IPS DF 19.7 (cell line): ENCODE results near the gene BMP8B.
"Not testable (repeated sequence)": the region's sequence is repeated elsewhere in the genome, so short reads cannot be mapped to it uniquely, and the experiment has no call there.

Experiments
- DNase-seq: peaks from one replicate; pipeline ENCODE4 v3.0.0-alpha.2; 2013; ENCODE audit warnings: low read depth, low spot score

The BMP8B gene

DNA sequence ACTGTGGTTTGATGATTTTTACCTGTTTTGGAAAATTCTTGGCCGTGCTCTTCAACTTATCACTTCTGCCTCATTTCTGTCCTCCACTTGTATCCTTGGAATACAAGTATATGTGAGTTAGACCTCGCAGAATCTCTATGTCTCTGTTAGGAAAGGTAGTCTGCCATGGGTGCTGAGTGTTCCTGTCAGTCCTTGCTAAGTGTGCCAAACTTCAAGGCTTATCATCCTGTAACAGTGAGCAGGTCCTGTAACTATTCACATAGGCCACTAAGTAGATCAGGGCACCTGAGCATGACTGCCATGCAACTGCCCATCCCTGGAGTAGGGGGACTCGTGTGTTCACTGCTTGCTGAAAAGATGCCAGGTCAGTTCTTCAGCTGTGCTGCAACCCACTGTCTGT, 24.2 kb upstream of the BMP8B start:
- no peak for DNase-seq

DNA sequence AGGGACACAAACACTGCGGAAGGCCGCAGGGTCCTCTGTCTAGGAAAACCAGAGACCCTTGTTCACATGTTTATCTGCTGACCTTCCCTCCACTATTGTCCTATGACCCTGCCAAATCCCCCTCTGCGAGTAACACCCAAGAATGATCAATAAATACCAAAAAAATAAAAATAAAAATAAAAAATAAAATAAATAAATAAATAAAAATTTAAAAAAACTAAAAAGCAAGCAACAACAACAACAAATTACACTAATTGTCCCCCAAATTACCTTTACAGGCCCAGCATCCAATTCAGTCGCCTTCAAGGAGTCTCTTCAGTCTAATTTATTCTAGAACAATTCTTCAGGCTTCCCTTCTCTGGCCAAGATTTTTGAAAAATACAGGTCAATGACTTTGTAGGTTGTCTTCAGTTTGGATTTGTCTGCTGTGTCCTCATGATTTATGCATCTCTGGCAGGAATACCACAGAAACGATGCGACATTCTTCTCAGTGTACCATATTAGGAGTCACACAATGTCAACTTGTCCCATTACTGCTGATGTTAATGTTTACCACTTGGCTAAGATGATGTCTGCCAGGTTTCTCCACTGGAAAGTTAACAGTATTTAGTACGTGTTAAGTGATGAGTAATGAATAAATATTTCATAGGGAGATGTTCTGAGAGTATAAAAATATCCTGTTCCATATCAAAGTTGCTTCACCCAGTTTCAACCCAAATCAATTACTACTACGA, 20.3 kb upstream of the BMP8B start:
- no peak for DNase-seq

DNA sequence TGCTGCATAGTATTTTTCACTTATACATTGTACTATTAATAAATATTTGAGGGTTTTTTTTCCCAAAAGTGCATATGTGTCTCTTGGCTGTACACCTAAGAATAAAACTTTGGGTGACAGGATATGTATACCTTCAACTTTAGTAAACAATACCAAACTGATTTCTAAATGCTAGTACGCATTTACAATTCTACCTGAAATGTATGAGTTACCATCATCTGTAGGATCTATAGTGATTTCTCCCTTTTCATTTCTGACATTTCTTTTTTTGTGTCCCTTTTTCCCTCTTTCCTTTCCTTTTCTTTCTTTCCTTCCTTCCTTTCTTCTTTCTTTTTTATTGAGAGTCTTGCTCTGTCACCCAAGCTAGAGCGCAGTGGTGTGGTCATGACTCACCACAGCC, 16.7 kb upstream of the BMP8B start:
- no peak for DNase-seq

DNA sequence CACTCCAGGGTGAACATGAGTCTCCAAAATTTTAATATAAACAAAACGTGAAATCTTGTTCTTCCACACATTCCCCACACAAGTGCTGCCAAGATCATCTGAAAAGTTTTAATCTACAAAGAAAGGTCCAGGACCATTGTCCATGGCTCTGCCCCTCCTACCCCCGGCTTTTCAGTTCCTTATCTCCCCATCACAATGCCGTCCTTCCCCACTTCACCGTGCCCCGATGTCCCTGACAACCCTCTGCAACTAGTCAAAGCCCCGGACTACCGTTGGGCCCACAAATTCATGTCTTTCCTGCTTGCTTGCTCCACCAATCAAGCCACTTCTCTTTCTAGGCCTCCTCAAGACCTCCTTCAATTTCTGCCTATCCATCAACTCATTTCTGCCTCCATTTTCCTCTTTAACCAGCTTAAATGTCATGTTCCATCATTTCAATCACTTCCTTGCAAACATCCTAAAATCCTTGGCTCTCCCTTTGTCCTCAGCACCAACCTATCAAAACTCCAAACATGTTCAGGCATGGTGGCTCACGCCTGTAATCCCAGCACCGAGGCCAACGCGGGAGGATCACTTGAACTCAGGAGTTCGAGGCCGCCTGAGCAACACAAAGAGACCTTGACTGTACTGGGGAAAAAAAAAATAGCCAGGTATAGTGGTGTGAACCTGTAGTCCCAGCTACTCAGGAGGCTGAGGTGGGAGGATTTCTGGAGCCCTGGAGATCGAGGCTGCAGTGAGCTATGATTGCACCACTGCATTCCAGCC, 14.0 kb upstream of the BMP8B start:
- DNase-seq: no peak

DNA sequence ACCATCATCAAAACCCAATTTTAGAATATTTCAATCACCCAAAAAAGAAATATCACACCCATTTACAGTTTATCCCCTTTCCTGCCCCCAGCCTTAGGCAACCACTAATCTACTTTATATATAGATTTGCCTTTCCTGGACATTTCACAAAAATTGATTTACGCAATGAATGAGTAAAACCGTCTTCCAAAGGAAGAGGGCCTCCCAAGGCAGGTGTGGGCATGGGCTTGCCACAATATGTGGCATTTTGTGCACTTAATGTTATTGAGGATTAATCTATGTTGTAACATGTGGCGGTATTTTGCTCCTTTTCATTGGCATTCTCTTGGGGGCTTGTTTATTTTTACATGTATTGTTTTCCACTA, 11.8 kb upstream of the BMP8B start:
- no peak for DNase-seq

DNA sequence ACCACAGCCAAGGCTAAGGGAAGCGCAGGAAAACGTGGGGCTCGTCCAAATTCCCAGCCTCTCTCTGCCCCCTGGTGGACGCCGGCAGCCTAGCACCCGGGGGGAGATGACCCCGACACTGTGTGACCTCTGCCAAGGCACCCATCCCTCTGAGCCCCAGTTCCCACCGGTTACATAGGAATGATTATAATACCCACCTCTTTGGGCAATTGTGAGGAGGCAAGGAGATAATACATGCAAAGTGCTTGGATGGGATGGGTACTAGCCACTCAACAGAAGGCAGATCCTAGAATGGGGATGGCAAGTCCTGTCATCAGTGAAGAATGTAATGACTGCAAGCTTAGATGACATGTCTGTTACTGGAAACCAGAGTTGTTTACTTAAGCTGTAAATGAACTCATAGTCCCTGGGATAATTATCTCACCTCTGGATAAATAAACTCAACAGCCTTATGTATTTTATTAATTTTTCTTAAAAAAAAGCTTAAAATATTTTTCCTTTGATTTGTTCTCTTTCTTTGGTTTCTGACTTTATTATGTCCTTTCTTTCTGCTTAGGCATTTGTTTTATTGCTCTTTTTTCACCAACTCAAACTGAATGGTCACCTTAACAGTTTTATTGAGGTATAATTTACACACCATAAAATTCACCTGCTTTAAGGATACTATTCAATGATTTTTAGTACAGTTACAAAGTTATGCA, 11.3 kb upstream of the BMP8B start:
- no peak for DNase-seq

DNA sequence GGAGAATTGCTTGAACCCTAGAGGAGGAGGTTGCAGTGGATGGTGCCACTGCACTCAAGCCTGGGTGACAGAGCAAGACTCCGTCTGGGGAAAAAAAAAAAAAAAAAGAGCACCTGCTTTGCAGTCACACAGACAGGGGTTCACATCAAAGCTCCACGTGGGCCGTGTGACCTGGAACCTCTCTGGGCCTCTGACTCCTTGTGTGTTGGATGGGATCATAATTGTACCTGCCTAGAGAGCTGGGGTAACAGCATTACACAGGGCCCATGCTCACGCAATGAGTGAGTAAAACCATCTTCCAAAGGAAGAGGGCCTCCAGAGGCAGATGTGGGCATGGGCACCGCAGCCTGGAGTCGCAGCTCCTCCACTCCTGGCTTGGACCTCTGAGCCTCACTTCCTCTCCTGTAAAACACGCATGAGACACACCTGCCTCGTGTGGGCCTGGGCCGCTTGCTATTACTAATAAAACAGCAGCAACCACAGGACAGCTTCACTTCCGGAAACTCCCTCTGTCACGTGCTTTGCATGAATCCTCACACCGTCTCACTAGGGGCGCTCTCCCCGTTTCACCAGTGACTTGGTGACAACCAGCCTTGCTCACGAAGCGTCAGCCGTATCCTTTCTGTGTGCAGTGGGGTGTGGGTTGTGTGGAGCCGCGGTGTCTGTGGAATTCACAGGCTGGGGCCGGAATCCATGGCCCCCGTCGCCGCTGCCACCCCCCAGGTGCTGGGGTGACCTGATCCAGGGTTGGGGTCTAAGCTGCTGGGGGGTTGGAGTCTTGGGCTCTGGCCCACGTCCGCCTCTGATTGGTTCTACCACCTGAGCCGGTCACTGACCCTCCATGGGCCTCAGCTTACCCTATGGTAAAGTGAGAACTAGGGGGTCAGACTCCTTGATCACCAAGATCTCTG, 10.4 kb upstream of the BMP8B start:
- not testable (repeated sequence) for DNase-seq

DNA sequence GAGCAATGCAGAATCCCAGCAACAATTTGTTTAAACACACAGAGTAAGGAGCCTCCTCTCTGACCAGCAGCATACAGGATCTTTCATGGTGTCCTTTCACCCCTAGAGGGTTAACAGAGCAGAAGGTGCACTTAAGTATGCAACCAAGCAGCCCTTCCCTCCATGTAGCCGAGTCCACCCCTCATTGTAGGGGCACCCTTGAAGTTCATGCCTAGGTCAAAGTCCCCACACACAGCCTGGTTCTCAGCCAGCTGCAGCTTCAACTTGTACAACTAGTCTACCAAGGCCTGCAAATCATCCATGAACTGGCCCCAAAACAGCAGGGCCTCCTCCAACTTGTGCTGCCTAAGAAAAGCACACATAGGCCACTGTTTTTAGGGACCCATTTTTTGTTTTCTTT, 7.0 kb upstream of the BMP8B start:
- DNase-seq: no peak

DNA sequence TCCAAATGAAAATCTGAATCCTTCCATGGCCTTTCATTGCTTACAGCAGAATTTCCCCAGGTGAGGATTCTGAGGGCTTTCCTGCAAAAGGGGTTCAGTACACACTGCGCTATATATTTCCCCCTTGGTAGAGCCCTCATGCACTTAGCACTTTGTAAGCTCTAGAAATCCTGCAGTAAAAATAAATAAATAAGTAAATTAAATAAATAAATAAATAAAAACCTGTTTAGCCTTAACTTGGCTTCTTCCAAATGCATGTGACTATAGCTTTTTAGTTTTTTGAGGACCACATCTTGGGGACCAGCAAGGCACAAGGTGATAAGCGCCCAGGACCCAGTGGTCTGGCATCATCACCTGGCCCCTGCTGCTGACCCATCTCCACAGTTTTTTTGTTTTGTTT, 3.2 kb upstream of the BMP8B start:
- no peak for DNase-seq

DNA sequence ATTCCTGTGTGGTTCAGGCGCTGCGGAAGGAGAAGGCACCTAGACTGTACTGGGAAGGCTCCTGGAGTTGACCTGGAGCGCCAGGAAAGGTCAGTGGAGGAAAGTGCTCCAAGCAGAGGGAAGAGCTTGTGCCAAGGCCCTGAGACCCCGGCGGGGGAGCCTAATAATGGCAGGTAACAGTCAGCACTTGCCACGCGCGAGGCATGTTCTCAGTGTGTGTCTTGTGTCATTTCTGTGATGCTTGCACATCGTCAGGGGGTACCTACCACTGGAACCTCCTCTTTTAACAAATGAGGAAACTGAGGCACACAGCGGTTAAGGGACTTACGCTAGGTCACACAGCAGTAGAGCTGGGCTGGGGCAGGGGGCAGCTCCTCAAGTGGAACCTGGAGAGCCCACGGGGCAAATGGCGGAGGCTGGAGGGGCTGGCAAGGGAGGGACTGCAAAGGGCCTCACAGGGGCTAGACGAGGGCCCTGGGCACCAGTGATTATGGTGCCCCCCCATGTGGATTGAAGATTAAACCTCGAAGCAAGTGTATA, 976 bp upstream of the BMP8B start:
- DNase-seq: no peak

DNA sequence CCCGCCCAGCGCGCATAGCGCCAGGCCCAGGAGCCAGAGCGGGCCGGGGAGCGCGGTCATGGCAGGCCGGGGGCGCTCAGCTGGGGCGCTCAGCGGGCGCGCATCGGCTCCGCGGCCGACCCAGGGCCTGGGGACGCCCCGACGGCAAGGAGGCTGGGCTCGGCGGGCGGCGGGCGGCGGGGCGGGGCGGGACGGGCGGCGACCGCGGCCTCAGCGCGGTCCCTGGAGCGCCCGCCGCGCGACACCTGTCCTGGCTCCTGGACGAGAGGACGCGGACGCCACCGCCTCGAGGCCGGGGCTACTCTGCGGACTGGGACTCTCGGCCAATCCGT, 273 bp downstream of the BMP8B start:
- no peak for DNase-seq

DNA sequence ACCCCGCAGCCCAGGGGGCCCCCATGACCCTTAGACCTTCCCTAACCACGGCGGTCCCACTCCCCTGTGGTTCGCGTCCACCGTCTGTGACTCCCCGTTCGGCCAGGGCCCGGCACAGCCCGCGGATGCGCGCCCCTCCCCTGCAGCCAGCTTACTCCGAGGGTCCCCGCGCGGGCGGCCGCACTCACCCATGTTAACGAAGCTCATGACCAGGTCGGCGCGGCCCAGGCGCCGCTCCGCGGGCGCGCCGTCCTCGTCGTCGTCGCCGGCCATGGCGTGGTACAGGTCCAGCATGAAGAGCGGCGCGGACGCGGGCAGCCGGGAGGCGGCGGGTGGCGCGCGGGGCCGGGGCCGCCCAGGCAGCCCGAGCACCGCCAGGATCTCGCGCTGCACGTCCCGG, 701 bp downstream of the BMP8B start:
- DNase-seq: not testable (repeated sequence)

DNA sequence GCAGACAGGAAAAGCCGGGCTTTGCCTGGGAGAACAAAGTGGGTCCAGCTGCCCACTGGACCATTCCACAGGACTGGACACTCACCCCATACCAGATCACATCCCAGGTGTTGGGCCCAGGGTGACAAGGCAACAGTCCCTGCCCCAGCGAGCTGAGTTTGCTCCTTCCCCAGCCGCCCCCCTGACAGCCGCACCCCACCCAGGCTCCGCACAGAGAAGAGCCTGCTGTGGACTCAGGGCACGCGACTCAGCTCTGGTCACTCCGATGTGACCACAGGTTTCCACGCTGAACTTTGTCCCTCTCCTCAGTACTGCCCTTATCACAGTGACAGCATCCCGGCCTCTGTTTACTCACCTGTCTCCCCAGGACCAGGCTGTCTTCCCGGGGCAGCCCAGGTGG, 1.2 kb downstream of the BMP8B start:
- no peak for DNase-seq

DNA sequence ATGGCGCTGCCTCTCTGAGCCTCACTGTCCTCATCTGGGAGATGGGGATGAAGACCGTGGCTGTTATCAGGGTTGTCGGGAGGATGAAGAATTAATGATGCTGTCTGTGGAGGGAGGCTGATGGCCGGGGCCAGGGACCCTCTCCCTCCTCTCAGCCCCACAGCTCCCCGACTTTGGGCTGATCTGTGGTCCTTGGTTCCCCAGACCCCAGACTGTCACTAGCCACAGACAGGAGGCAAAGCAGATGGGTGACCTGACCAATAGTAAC, 1.6 kb downstream of the BMP8B start:
- DNase-seq: not testable (repeated sequence)

DNA sequence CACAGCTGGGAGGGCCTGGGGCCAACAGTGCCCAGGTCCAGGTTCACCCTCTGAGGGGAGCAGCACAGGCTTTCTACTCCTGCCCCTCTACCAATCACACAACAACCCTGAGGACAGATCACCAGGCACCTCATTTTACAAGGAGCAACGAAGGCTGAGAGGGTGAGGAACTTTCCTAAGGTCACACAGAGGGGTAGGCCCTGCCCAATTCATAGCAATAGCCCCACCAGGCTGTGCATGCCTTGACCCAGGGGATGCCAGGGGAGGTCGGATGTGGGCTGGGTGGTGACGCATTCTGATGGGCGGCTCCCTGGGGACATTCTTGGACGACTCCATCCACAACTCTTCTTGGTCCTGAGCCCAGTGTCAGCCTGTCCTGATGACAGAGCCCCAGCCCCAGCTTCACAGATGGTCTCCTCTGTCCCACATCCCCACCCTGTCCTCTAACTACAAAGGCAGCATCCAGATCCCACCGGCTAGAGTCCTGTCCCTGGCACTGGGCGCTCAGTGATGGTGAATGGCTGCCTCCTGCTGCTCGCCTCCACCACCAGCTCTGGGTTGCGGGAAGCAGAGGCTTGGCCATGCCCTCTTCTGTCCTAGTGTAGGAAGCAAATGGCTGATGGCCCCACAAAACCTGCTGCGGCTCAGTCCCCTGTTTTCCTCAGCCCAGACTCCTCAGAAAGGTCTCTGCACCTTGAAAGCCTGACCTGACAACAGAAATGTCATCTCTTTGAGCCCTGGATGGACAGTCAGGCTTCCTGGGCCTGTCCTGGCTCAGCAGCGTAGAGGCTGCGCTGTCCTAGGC, 2.2 kb downstream of the BMP8B start:
- DNase-seq: not testable (repeated sequence)

DNA sequence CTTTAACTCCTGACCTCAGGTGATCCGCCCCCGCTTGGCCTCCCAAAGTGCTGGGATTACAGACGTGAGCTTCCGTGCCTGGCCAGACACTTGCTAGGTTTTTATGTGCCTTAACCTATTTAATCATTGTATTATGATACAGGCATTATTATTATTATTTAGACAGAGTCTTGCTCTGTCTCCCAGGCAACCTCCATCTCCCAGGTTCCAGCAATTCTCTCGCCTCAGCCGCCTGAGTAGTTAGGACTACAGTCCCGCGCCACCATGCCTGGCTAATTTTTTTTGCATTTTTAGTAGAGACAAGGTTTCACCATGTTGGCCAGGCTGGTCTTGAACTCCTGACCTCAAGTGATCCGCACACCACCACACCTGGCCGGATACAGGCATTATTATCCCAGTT, 6.0 kb downstream of the BMP8B start:
- not testable (repeated sequence) for DNase-seq

DNA sequence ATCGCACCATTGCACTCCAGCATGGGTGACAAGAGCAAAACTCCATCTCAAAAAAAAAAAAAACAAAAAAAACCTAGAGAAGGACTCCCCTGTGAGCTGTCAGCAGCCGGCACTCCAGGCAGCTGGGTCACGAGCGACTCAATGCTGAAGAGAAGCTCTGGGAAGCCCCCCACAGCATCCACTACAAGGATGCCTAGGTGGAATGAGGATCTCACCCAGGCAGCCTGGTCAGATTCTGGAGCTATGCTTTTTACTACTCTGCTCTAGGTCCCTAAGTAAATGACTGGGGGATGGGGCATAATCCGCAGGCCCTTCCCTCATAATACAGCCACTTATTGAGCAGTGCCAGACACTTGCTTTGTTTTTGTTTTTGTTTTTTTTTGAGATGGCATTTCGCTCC, 6.6 kb downstream of the BMP8B start:
- DNase-seq: no peak

DNA sequence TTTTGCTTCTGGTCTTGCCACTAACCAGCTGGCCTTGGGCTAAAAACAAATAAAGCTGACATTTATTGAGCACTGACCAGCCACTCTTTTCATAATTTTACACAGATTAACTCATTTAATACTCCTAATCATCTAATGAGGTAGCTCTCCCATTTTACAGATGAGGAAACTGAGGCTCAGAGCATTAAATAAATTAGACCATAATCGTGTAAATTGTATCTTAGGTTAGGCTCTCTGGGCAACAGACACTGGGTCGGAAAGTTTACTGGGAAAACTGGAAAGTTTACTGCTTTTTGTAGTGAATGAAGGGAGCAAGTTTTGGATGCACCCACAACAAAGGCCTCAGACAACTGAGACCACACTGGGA, 7.3 kb downstream of the BMP8B start:
- no peak for DNase-seq

DNA sequence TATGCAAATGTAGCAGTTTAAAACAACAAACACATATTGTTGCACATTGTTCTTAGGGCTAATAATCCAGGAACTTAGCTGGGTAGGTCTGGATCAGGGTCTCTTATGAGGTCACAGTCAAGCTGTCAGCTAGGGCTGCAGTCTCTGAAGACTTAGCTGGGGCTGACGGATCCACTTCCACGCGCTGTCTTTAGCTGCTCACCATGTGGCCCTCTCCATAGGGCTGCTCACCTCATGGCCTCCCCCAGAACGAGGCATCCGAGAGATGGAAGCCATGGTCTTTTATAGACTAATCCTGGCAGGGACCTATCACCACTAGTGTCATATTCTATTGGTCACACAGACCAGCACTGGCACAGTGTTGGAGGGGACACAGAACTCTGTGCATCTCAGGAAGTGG, 8.8 kb downstream of the BMP8B start:
- no peak for DNase-seq

DNA sequence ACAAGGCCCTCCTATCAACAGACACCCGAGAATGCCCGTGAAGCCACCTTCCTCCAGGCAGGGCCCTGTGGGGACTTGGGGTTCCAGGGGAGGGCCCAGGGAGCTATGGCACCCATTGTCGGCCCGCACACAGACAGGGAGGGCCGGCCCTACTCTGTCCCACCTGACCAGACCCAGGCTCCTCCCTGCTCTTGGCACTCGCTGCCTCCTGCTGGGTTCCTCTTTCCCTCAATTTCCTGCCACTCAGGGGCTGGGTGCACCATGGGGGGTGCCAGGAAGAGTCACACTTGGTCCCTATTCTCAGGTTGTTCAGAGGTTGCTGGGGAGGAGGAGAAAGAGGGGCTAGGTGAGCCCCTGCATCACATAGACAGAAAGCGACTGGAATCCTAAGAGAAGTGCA, 9.5 kb downstream of the BMP8B start:
- DNase-seq: no peak

DNA sequence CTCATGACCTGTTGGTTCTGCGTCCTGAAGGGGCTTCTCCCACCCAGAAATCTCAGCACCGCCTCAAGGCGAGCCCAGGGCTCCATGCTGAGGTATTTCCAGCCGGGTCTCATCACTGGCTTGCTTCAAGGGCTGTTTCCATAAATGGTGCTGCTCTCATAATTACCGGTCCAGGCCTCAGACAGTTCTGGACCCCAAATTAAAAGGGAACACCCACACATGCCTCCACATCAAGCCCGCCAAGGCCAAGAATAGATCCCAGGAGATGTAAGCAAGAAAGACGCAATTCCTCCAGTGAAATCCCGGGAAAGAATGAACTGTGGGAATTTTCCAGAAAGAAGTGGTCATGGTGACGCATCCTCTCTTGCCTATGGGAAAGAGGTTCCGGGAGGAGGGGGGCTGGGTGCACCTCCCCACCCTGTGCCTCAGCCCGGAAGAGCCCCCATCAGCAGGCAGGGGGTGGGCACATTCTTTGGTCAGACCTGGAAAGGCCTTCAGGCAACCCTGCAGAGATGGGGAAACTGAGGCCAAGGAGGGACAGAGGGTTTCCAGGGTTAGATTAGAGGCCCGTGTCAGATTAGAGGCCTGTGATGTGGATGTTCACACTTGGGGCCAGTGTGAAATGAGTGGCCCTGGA, 10.1 kb downstream of the BMP8B start:
- DNase-seq: not testable (repeated sequence)
